Fibroblast of mammary gland (primary cell): Measurements from ENCODE around the gene UBE2E1.

ENCODE experiments used
- DNase-seq: peaks from one replicate; pipeline ENCODE4 v3.0.0-alpha.2; 2010; ENCODE audit warnings: low read depth
- H3K4me3 ChIP-seq: 2 replicates; pipeline ENCODE4 v1.5.1; 2011; ENCODE audit warnings: low read depth, mild to moderate bottlenecking, low read length, moderate library complexity; ENCODE audit not compliant: control insufficient read depth
- TF ChIP-seq, protein P1 (sequence below): conservative IDR thresholded peaks from 2 replicates; pipeline ENCODE4 v1.5.1; 2011; ENCODE audit warnings: low read depth, low read length, inconsistent platforms; ENCODE audit not compliant: control insufficient read depth, insufficient read depth

Gene UBE2E1

DNA sequence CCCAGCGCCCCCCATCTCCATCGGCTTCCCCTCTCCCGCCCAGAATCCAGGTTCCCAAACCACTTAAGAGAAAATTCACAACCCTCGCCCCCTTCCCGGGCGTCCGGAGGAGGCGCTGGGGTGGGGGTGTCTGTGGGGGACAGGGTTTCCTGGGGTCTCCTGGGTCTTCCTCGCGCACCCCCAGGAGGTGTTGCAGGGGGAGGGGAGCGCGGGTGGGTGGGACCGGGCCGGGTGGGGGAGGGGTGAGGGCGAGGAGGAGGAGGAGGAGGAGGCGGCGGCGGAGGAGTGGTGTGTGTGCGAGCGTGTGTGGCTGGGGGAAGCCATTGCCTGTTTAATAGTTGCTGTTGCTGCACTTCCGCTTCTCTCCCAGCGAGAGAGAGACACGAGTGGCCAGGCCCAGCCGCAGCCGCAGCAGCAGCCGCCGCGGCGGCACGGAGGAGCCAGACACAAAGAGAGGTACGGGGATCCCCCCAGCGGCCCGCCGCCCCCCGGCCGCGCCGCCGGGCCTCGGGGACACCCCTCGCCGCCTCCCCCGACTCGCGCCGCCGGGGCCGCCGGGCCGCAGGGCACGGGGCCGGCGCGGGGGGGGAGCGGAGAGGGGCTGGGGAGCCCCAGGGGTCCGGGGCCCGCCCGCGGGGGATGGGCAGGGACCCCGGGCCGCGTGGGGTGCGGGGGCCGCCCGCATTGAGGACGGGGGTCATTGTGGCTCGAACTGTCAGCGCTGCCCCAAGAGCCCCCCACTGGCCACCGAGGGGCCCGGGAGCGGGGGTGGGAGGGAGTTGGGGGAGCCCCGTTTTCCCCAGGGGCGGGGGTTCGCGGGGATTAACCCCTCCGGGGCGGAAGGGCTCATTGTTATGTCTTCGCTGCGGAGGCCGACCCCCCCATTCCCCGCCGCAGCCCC lies at the start of gene UBE2E1:
Gene UBE2E1 (plus strand): TSS at position 323 of the 901 bp plus-strand sequence. CDS start 1,315 bp downstream, outside the sequence.
- H3K4me3 ChIP-seq = peak within 1 kb of the TSS; percentile 75
- TF ChIP-seq, protein P1, sequence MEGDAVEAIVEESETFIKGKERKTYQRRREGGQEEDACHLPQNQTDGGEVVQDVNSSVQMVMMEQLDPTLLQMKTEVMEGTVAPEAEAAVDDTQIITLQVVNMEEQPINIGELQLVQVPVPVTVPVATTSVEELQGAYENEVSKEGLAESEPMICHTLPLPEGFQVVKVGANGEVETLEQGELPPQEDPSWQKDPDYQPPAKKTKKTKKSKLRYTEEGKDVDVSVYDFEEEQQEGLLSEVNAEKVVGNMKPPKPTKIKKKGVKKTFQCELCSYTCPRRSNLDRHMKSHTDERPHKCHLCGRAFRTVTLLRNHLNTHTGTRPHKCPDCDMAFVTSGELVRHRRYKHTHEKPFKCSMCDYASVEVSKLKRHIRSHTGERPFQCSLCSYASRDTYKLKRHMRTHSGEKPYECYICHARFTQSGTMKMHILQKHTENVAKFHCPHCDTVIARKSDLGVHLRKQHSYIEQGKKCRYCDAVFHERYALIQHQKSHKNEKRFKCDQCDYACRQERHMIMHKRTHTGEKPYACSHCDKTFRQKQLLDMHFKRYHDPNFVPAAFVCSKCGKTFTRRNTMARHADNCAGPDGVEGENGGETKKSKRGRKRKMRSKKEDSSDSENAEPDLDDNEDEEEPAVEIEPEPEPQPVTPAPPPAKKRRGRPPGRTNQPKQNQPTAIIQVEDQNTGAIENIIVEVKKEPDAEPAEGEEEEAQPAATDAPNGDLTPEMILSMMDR = no peak
- peak; percentile 60 for DNase-seq

DNA sequence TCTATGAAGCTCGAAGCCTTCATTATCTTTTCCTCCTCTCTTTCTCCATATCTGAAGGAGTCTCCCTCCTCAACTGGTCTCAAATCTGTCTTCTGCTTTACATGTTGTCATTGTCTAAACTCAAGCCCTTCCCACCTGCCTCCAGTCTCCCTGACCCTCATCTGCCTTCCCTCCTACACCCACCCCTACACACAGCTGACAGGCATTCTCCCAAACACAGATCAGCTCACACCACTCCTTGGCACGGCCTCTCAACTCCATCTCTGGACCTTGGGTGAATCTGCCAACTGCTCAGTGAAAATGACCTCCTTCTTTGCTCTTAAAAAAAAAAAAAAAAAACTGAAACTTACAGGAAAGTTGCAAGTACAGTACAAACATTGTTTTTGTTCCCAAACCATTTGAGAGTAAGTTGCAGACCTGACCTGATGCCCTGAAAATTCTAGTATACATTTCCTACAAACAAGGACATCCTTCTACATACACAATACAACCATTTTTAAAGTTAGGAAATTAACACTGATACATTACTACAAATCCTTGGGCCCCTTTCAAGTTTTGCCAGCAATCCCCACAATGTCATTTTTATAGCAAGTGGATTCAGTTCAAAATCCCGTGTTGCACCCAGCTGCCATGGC lies 49.4 kb upstream of the UBE2E1 start:
- H3K4me3 ChIP-seq = no peak overlapping the region
- no peak for DNase-seq
- TF ChIP-seq, protein P1 = no peak

DNA sequence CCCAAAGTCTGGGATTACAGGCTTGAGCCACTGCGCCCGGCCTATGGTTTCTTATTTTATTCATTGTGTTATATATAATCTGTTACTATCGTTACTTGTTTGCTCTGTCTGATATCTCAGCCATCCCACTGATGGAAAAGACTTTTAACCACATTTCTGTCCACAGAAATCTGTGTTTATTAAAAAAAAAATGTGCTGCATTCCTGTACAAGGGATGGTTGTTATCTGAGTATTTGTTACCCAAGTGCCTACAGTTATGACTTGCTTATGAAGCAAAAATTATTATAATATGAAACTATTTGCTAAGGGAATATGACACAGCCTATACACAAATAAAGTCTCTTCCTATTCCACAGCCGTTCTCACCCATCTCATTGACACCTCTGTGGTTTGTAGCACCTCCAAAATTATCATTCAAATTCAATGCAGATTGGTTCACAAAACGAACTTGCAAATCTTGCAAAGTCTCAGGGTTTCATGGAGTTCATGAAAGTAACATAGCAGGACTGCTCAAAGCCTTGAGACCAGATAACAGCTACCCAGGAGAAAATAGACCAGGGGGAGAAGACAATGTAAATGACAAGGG lies 47.4 kb upstream of the UBE2E1 start:
- TF ChIP-seq, protein P1 = no peak

DNA sequence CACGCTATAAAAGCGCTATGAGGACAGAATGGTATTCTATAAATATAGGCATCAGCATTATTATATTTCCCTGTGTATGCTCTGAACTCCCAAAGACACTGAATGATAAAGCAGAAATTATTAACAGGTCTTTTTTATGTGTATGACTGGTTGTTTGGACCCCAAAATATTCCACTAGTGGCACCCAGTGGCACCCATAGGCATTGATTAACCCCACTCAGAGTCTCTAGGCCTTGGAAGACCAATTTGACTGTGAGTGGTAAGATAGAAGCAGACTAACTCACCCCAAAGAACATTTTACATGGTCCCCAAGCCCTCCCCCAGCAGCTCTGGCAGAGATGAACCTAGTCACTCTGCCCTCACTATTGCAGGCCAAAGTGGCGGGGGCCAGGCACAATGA lies 45.4 kb upstream of the UBE2E1 start:
- TF ChIP-seq, protein P1 = no peak
- H3K4me3 ChIP-seq = no peak overlapping the region
- no peak for DNase-seq

More for the DNA sequence above, 47.4 kb upstream of the UBE2E1 start:
- no peak for DNase-seq
- H3K4me3 ChIP-seq = no peak overlapping the region

DNA sequence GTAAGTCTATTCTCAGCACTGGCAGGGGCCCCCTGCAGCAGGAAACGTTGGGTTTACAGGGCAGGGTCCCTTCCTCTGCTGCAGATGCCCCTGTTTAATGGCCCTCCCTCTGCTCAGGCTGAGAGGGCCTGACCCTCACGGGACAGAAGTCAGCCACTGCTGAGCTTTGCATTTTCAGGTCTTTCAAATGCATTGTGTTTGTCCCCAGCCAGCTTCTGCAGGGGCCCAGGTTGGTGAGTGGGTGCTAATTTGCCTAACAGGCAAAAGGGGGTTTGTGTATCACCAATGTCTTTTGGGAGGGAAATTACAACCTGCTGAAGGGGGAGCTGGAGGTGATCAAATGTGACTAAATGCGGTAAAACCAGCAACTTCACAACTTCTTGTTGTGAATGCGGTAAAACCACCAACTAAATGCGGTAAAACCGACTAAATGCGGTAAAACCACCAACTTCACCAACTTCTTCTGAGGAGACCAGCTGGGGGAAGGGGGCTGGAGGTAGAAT lies 44.8 kb upstream of the UBE2E1 start:
- DNase-seq = no peak
- TF ChIP-seq, protein P1 = no peak
- H3K4me3 ChIP-seq = no peak overlapping the region

DNA sequence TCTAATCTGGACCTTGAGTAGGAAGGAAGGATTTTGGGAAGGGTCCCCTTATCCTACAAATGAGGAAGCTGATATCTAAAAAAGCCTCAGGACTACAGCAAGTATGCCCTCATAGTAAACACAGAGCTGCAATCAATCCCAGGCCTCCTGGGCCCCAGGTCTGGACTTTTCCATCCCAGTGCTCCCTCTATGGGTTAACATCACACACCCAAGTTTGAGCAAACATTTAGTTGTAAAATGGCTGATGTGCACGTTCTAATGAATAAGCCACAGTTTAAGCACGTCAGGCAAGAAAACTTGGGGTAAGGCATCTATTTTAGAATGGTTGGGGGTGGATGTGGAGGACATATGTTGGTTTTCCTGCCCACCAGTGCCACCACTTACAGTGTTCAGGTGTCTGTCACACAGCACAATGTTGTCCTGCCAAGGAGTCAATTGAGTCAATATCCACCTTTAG lies 44.3 kb upstream of the UBE2E1 start:
- H3K4me3 ChIP-seq = no peak overlapping the region
- DNase-seq = peak; percentile 59
- TF ChIP-seq, protein P1 = peak; percentile 50
